GM12878 (cell line): ENCODE measurements around the gene COL11A1. TPM values are rescaled to one million over a fixed set of nuclear protein-coding genes. Genes with fewer than 3 reads are reported as not detected.

Source experiments
- ATAC-seq: fragments of 200-7000 bp; cut with Tn5 transposase; 3 replicates; pipeline ENCODE4 v1.9.1; 2020; ENCODE audit warnings: mild to moderate bottlenecking, moderate library complexity
- BruUV-seq: library from RNA; stranded (reverse); fragments of 400-500 nt; replicated peaks from 2 replicates; lab custom pipeline; 2021; lab: Mats Ljungman, UMichigan
- CTCF ChIA-PET: fragments of 300-600 bp; sonication (Branson Sonifier 250); formaldehyde crosslinking; extraction: SDS; loops from one replicate; lab custom pipeline; 2021; ENCODE audit warnings: inconsistent platforms; lab: Yijun Ruan, JAX
- POLR2A ChIA-PET: fragments of 350-600 bp; formaldehyde crosslinking; extraction: SDS; loops from one replicate; lab custom pipeline; 2021; ENCODE audit warnings: inconsistent platforms; lab: Charles Lee
- RAD21 ChIA-PET: fragments of 300-600 bp; sonication (Branson Sonifier 250); formaldehyde crosslinking; loops from one replicate; lab custom pipeline; 2023; ENCODE audit warnings: antibody characterized with exemption; ENCODE audit not compliant: unreplicated experiment; lab: Charles Lee
- SMC1A ChIA-PET: fragments of 300-600 bp; sonication (Branson Sonifier 250); formaldehyde crosslinking; loops from one replicate; lab custom pipeline; 2023; ENCODE audit not compliant: unreplicated experiment, uncharacterized antibody; lab: Charles Lee
- DNase-seq: peaks from one replicate; pipeline ENCODE4 v3.0.0-alpha.2; 2011; ENCODE audit warnings: low read depth, low spot score
- FAIRE-seq: peaks from 3 replicates; lab custom pipeline; 2011; peaks lifted over from hg19 to GRCh38; lab: Jason Lieb, UNC
- H2AFZ ChIP-seq: 2 replicates; pipeline ENCODE4 v1.6.0; 2011; ENCODE audit warnings: low read depth, low read length, control low read depth; ENCODE audit not compliant: control insufficient read depth
- H3K27ac ChIP-seq: 2 replicates; pipeline ENCODE4 v1.5.1; 2011; ENCODE audit warnings: control low read depth; ENCODE audit not compliant: control insufficient read depth, insufficient read depth
- H3K27me3 ChIP-seq, 2 experiments: replicated peaks in 1 of 2; 2 replicates each; pipeline versions ENCODE4 v1.6.0 to v1.6.1; 2011; ENCODE audit warnings: low read length in 1 of 2; ENCODE audit not compliant: control insufficient read depth in 2 of 2, insufficient read depth in 2 of 2
- H3K36me3 ChIP-seq, 2 experiments: 2 replicates each; pipeline ENCODE4 v1.5.1; 2011; ENCODE audit warnings: low read length in 1 of 2; ENCODE audit not compliant: control insufficient read depth in 2 of 2, insufficient read depth in 2 of 2
- H3K4me1 ChIP-seq: 2 replicates; pipeline ENCODE4 v1.6.1; 2011; ENCODE audit warnings: mild to moderate bottlenecking, low read length, moderate library complexity, mixed read lengths; ENCODE audit not compliant: control insufficient read depth, insufficient read depth
- H3K4me2 ChIP-seq: 2 replicates; pipeline ENCODE4 v1.6.0; 2011; ENCODE audit warnings: control low read depth; ENCODE audit not compliant: control insufficient read depth, insufficient read depth
- H3K4me3 ChIP-seq: fragments of 200-600 bp; sonication (generic); 2 replicates; pipeline ENCODE4 v1.5.1; 2016
- H3K79me2 ChIP-seq: 2 replicates; pipeline ENCODE4 v1.6.0; 2011; ENCODE audit warnings: low read length; ENCODE audit not compliant: control insufficient read depth, insufficient read depth
- H3K9ac ChIP-seq: 2 replicates; pipeline ENCODE4 v1.8.0; 2011; ENCODE audit warnings: low read length, control low read depth, mixed read lengths; ENCODE audit not compliant: control insufficient read depth, insufficient read depth
- H3K9me3 ChIP-seq: replicated peaks from 3 replicates; pipeline ENCODE4 v1.5.1; 2011; ENCODE audit warnings: mild to moderate bottlenecking, low read length; ENCODE audit not compliant: control insufficient read depth, insufficient read depth
- H4K20me1 ChIP-seq: 2 replicates; pipeline ENCODE4 v1.6.0; 2011; ENCODE audit not compliant: control insufficient read depth, insufficient read depth
- EED ChIP-seq: sonication (generic); IDR thresholded peaks from 2 replicates; pipeline ENCODE4 v1.6.1; 2016; ENCODE audit warnings: antibody characterized with exemption, low read depth
- EP300 ChIP-seq, 2 experiments: fragments of 150-350 bp in 1 of 2; IDR thresholded peaks; 2 replicates each; pipeline ENCODE4 v1.6.1; 2011 to 2012; ENCODE audit warnings: low read depth in 2 of 2, low read length in 2 of 2, borderline replicate concordance in 1 of 2, improper control_type of control experiment in 1 of 2, inconsistent platforms in 1 of 2; ENCODE audit not compliant: control insufficient read depth in 1 of 2
- LARP7 ChIP-seq: fragments of 450-650 bp; IDR thresholded peaks from 2 replicates; pipeline ENCODE4 v1.6.1; 2017; ENCODE audit warnings: mild to moderate bottlenecking
- NFYB ChIP-seq: IDR thresholded peaks from 2 replicates; pipeline ENCODE4 v1.6.1; 2011; ENCODE audit warnings: low read depth, mild to moderate bottlenecking, low read length, improper control_type of control experiment, moderate library complexity; ENCODE audit not compliant: insufficient read depth
- NR2C2 ChIP-seq: IDR thresholded peaks from 2 replicates; pipeline ENCODE4 v1.6.1; 2011; ENCODE audit warnings: borderline replicate concordance, low read depth; ENCODE audit not compliant: control insufficient read depth, insufficient read length
- PAX5 ChIP-seq: IDR thresholded peaks from 2 replicates; pipeline ENCODE4 v1.6.1; 2011; ENCODE audit warnings: low read depth, low read length, borderline replicate concordance
- PML ChIP-seq: IDR thresholded peaks from 2 replicates; pipeline ENCODE4 v1.6.1; 2012; ENCODE audit warnings: low read length, inconsistent platforms
- POLR2A ChIP-seq: IDR thresholded peaks from 2 replicates; pipeline ENCODE4 v1.6.1; 2011; ENCODE audit warnings: low read depth, mild to moderate bottlenecking, low read length
- RUNX3 ChIP-seq: IDR thresholded peaks from 2 replicates; pipeline ENCODE4 v1.6.1; 2012; ENCODE audit warnings: low read length, inconsistent platforms
- SIX5 ChIP-seq: IDR thresholded peaks from 2 replicates; pipeline ENCODE4 v1.6.1; 2011; ENCODE audit warnings: mild to moderate bottlenecking, low read depth, low read length, moderate library complexity; ENCODE audit not compliant: severe bottlenecking
- SMAD1 ChIP-seq: fragments of 450-650 bp; IDR thresholded peaks from 2 replicates; pipeline ENCODE4 v1.6.1; 2018; ENCODE audit warnings: mild to moderate bottlenecking, low read depth; ENCODE audit not compliant: partially characterized antibody
- SMAD5 ChIP-seq: IDR thresholded peaks from 2 replicates; pipeline ENCODE4 v1.6.1; 2016; ENCODE audit warnings: antibody characterized with exemption, low read depth
- SREBF2 ChIP-seq: IDR thresholded peaks from 2 replicates; pipeline ENCODE4 v1.6.1; 2012; ENCODE audit warnings: mild to moderate bottlenecking, low read length
- STAT1 ChIP-seq: fragments of 450-650 bp; conservative IDR thresholded peaks from 2 replicates; pipeline ENCODE4 v1.6.1; 2014; ENCODE audit warnings: antibody characterized with exemption, mild to moderate bottlenecking
- ZBED1 ChIP-seq: IDR thresholded peaks from 2 replicates; pipeline ENCODE4 v1.6.1; 2016; ENCODE audit warnings: borderline replicate concordance
- ZNF207 ChIP-seq: fragments of 450-650 bp; IDR thresholded peaks from 2 replicates; pipeline ENCODE4 v1.6.1; 2014; ENCODE audit warnings: antibody characterized with exemption, mild to moderate bottlenecking, borderline replicate concordance
- WGBS: methylation state at CpG from one replicate; pipeline ENCODE4 v1.1.6; 2016; ENCODE audit warnings: low lambda C conversion rate; ENCODE audit not compliant: insufficient replicate concordance, insufficient coverage; ENCODE audit errors: missing lambda C conversion rate; 5-methylcytosine and 5-hydroxymethylcytosine counted together
- in situ Hi-C: fragments of 300-500 bp; cut with MboI; formaldehyde crosslinking; loops from 9 replicates; pipeline ENCODE4 v1.14.3; 2018; ENCODE audit warnings: mixed read lengths
- intact Hi-C: fragments of 100-400 bp; cut with micrococcal nuclease; formaldehyde crosslinking; loops from one replicate; pipeline ENCODE4 v1.14.2; 2022; ENCODE audit not compliant: unreplicated experiment
- polyA plus RNA-seq, 11 experiments: library from polyadenylated mRNA; depleted of rRNA in 4 of 11; unstranded in 6 of 11; stranded (reverse) in 5 of 11; fragments of >200 nt; fragmentation: Nextera tagmentation in 4 of 11; fragmentation: Illumina TruSeq in 1 of 11; extraction: Ambion mirVana in 4 of 11; extraction: Trizol in 1 of 11; gene quantifications; 1 replicate in 1 of 11; 2 replicates in 10 of 11; pipeline versions ENCODE4 v1.2.1 to v1.2.3, GENCODE V29; 2011 to 2016; ENCODE audit warnings: inconsistent platforms in 2 of 11, missing spikeins in 2 of 11, low read depth in 1 of 11
- total RNA-seq, 4 experiments: library from RNA; depleted of rRNA in 3 of 4; stranded (reverse); fragments of >200 nt in 3 of 4; fragmentation: Illumina TruSeq in 1 of 4; extraction: Trizol in 1 of 4; gene quantifications; 2 replicates each; pipeline versions ENCODE4 v1.2.1 to v1.2.3, GENCODE V29; 2013 to 2021
- TF ChIP-seq, protein P1 (sequence below): IDR thresholded peaks from 2 replicates; pipeline ENCODE4 v1.6.1; 2012; ENCODE audit warnings: low read depth, low read length, improper control_type of control experiment
- TF ChIP-seq, protein P2 (sequence below): fragments of 450-650 bp; conservative IDR thresholded peaks from 2 replicates; pipeline ENCODE4 v1.6.1; 2017; ENCODE audit warnings: mild to moderate bottlenecking, moderate library complexity
- TF ChIP-seq, protein P3 (sequence below): fragments of 450-650 bp; formaldehyde crosslinking; IDR thresholded peaks from 2 replicates; pipeline ENCODE4 v1.5.0; 2022; ENCODE audit warnings: mild to moderate bottlenecking, missing genetic modification characterization

COL11A1 gene
- total and polyA plus RNA-seq, 10 of the 15 experiments (the other 5 are each of a cell fraction or from before 2014, with no cell fraction given), result 0.11 TPM; not detected in 9

DNA sequence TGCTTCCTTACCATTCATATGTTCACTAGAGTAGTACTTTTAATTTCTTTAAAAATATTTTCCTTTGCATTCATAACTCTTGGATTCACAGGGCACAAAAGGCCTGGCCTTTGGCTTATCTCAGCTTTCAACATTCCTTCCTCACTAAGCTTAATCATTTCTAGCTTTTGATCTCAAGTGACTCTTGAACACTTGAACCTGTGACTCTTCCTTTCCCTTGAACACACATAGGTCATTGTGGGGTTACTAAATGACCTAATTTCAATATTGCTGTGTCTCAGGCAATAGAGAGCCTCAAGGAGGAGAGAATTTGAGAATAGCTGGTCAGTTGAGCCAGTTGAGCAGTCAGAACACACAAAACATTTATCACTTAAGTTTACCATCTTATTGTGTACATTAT is 49.9 kb downstream of the COL11A1 start (continued):
- TF ChIP-seq EP300 (IDR thresholded peaks at IDR 0.05; ENCODE audit: borderline replicate concordance in 1 of 2, control insufficient read depth in 1 of 2, low read depth in 2 of 2, low read length in 2 of 2) (no peak), SREBF2 (no peak), ZNF207 (no peak), SMAD5 (no peak), SIX5 (no peak), PAX5 (no peak), NFYB (no peak), EED (no peak), ZBED1 (no peak)
- TF ChIP-seq, protein P1, sequence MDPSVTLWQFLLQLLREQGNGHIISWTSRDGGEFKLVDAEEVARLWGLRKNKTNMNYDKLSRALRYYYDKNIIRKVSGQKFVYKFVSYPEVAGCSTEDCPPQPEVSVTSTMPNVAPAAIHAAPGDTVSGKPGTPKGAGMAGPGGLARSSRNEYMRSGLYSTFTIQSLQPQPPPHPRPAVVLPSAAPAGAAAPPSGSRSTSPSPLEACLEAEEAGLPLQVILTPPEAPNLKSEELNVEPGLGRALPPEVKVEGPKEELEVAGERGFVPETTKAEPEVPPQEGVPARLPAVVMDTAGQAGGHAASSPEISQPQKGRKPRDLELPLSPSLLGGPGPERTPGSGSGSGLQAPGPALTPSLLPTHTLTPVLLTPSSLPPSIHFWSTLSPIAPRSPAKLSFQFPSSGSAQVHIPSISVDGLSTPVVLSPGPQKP, result no peak

DNA sequence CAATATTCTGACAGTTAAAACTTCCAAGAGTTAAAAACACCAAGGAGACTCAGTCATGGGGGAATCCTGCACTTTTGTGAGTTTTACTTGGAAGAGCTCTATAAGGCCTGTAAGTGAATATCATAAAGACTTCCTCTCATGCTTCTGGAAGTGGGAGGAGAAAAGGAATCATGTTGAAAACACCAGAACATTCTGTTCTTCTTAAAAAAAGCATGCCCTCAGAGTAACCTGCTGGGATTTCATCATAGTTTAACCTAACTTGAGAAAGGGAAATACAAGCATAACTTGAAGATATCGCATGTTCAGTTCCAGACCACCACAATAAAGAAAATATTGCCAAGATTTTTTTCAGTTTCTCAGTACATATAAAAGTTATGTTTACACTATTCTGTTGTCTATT is 51.9 kb downstream of the COL11A1 start:
- ATAC-seq, result no peak
- no TSS peak for BruUV-seq
- Histone ChIP-seq H3K27me3 (no peaks in the 10 kb centered on the region; a peak in 1 of 4 replicates), H3K9ac (no peak overlapping the region), H3K4me2 (no peak overlapping the region), H3K9me3 (no peaks in the 10 kb centered on the region), H2AFZ (no peak overlapping the region), H3K36me3 (no peaks in the 10 kb centered on the region), H3K27ac (no peak overlapping the region), H3K4me1 (no peaks in the 10 kb centered on the region), H4K20me1 (no peaks in the 10 kb centered on the region), H3K4me3 (no peak overlapping the region), H3K79me2 (no peaks in the 10 kb centered on the region)
- SMC1A ChIA-PET, result interaction anchor here (1.1 kb wide), 1 partner anchor 20 kb away, joined by 3 read pairs; no protein-coding TSS in a partner anchor
- intact Hi-C loops (no loop called here), in situ Hi-C loops (no loop called here)
- RAD21 ChIA-PET, result no interaction called here
- DNase-seq, result no peak
- POLR2A ChIA-PET, result no interaction called here
- CTCF ChIA-PET, result no interaction called here
- WGBS, result 0% methylated on average over 1 of the region's 1 CpG
- no peak for FAIRE-seq
- TF ChIP-seq NR2C2 (no peak), PML (no peak), STAT1 (no peak), RUNX3 (no peak), LARP7 (no peak), SMAD1 (no peak), POLR2A (no peak)
- TF ChIP-seq, protein P2, sequence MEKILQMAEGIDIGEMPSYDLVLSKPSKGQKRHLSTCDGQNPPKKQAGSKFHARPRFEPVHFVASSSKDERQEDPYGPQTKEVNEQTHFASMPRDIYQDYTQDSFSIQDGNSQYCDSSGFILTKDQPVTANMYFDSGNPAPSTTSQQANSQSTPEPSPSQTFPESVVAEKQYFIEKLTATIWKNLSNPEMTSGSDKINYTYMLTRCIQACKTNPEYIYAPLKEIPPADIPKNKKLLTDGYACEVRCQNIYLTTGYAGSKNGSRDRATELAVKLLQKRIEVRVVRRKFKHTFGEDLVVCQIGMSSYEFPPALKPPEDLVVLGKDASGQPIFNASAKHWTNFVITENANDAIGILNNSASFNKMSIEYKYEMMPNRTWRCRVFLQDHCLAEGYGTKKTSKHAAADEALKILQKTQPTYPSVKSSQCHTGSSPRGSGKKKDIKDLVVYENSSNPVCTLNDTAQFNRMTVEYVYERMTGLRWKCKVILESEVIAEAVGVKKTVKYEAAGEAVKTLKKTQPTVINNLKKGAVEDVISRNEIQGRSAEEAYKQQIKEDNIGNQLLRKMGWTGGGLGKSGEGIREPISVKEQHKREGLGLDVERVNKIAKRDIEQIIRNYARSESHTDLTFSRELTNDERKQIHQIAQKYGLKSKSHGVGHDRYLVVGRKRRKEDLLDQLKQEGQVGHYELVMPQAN, result no peak
- TF ChIP-seq, protein P3, sequence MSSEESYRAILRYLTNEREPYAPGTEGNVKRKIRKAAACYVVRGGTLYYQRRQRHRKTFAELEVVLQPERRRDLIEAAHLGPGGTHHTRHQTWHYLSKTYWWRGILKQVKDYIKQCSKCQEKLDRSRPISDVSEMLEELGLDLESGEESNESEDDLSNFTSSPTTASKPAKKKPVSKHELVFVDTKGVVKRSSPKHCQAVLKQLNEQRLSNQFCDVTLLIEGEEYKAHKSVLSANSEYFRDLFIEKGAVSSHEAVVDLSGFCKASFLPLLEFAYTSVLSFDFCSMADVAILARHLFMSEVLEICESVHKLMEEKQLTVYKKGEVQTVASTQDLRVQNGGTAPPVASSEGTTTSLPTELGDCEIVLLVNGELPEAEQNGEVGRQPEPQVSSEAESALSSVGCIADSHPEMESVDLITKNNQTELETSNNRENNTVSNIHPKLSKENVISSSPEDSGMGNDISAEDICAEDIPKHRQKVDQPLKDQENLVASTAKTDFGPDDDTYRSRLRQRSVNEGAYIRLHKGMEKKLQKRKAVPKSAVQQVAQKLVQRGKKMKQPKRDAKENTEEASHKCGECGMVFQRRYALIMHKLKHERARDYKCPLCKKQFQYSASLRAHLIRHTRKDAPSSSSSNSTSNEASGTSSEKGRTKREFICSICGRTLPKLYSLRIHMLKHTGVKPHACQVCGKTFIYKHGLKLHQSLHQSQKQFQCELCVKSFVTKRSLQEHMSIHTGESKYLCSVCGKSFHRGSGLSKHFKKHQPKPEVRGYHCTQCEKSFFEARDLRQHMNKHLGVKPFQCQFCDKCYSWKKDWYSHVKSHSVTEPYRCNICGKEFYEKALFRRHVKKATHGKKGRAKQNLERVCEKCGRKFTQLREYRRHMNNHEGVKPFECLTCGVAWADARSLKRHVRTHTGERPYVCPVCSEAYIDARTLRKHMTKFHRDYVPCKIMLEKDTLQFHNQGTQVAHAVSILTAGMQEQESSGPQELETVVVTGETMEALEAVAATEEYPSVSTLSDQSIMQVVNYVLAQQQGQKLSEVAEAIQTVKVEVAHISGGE (CRISPR knock-in tag), result no peak
